HG02623 (cell line): ENCODE data around the gene BARHL1.

Experiments
- ATAC-seq: cut with Tn5 transposase; IDR thresholded peaks from one replicate; pipeline ENCODE4 v1.9.1; 2021; ENCODE audit warnings: moderate library complexity; ENCODE audit not compliant: unreplicated experiment

Gene BARHL1

GRCh38 chr9:132586830-132587591 lies 4.6 kb downstream of the BARHL1 start:
- ATAC-seq, result no peak

GRCh38 chr9:132587592-132587955 lies 5.2 kb downstream of the BARHL1 start:
- no peak for ATAC-seq

- ATAC-seq, result no peak
Measured at GRCh38 chr9:132588098-132588497, 5.7 kb downstream of the BARHL1 start.

- ATAC-seq, result no peak
Measured at GRCh38 chr9:132588501-132589147, 6.2 kb downstream of the BARHL1 start.

GRCh38 chr9:132589148-132590036 lies 7.0 kb downstream of the BARHL1 start:
- no peak for ATAC-seq

- no peak for ATAC-seq
Measured at GRCh38 chr9:132590037-132590317, 7.6 kb downstream of the BARHL1 start.

- no peak for ATAC-seq
Measured at GRCh38 chr9:132590318-132591182, 8.1 kb downstream of the BARHL1 start.

- ATAC-seq, result no peak
Measured at GRCh38 chr9:132591244-132591643, 8.8 kb downstream of the BARHL1 start.

GRCh38 chr9:132591751-132592314 lies 9.4 kb downstream of the BARHL1 start:
- no peak for ATAC-seq

- no peak for ATAC-seq
Measured at GRCh38 chr9:132592451-132592850, 10.0 kb downstream of the BARHL1 start.

- no peak for ATAC-seq
Measured at GRCh38 chr9:132594412-132594811, 12.0 kb downstream of the BARHL1 start.

GRCh38 chr9:132595319-132595718 lies 12.9 kb downstream of the BARHL1 start:
- no peak for ATAC-seq

- no peak for ATAC-seq
Measured at GRCh38 chr9:132596200-132596599, 13.8 kb downstream of the BARHL1 start.

GRCh38 chr9:132597073-132597775 lies 14.8 kb downstream of the BARHL1 start:
- ATAC-seq, result no peak

- ATAC-seq, result no peak
Measured at GRCh38 chr9:132600326-132600984, 18.0 kb downstream of the BARHL1 start.

GRCh38 chr9:132602207-132602606 lies 19.8 kb downstream of the BARHL1 start:
- ATAC-seq, result no peak

- ATAC-seq, result no peak
Measured at GRCh38 chr9:132605387-132605786, 23.0 kb downstream of the BARHL1 start.

- no peak for ATAC-seq
Measured at GRCh38 chr9:132606066-132606465, 23.7 kb downstream of the BARHL1 start.

- no peak for ATAC-seq
Measured at GRCh38 chr9:132609184-132609583, 26.8 kb downstream of the BARHL1 start.
